Neural cell (in vitro differentiated cells): ENCODE data around the gene SURF2. TPM values are rescaled to one million over a fixed set of nuclear protein-coding genes. Genes with fewer than 3 reads are reported as not detected.
A peak's percentile ranks its signal among the peaks of the same experiment; 100 is the strongest.

Experiments
- H2AFZ ChIP-seq: fragments of 200-600, 300-800 bp; sonication (generic), shearing (Covaris generic); 2 replicates; pipeline ENCODE4 v1.6.0; 2014; ENCODE audit warnings: low read depth, mild to moderate bottlenecking, antibody characterized with exemption, low read length, moderate library complexity
- H3F3A ChIP-seq: fragments of 200-600 bp; shearing (Covaris generic); 2 replicates; pipeline ENCODE4 v1.6.1; 2016; ENCODE audit warnings: mild to moderate bottlenecking, moderate library complexity, mixed read lengths, antibody characterized with exemption, low read length; ENCODE audit not compliant: insufficient read depth, poor library complexity, severe bottlenecking
- H3K27ac ChIP-seq: fragments of 200-600, 300-800 bp; sonication (generic), shearing (Covaris generic); 2 replicates; pipeline ENCODE4 v1.5.1; 2014; ENCODE audit warnings: mild to moderate bottlenecking, low read length, moderate library complexity
- H3K27me3 ChIP-seq: fragments of 300-800, 200-600 bp; sonication (generic), shearing (Covaris generic); 2 replicates; pipeline ENCODE4 v1.6.0; 2014; ENCODE audit warnings: mild to moderate bottlenecking, low read depth, low read length, moderate library complexity; ENCODE audit not compliant: insufficient read depth
- H3K36me3 ChIP-seq: fragments of 300-800, 200-600 bp; sonication (generic), shearing (Covaris generic); 2 replicates; pipeline ENCODE4 v1.5.1; 2014; ENCODE audit warnings: mild to moderate bottlenecking, antibody characterized with exemption, low read length, moderate library complexity; ENCODE audit not compliant: insufficient read depth
- H3K4me2 ChIP-seq: fragments of 300-800, 200-600 bp; sonication (generic), shearing (Covaris generic); 2 replicates; pipeline ENCODE4 v1.6.0; 2014; ENCODE audit warnings: mild to moderate bottlenecking, low read length
- H3K4me3 ChIP-seq: fragments of 300-800, 200-600 bp; sonication (generic), shearing (Covaris generic); 2 replicates; pipeline ENCODE4 v1.5.1; 2014; ENCODE audit warnings: mild to moderate bottlenecking, low read length, moderate library complexity
- H3K79me2 ChIP-seq: fragments of 200-600 bp; shearing (Covaris generic); replicated peaks from 2 replicates; pipeline ENCODE4 v1.6.0; 2014; ENCODE audit warnings: mild to moderate bottlenecking, low read length, moderate library complexity; ENCODE audit not compliant: insufficient read depth
- H3K9ac ChIP-seq: fragments of 300-800, 200-600 bp; sonication (generic), shearing (Covaris generic); 2 replicates; pipeline ENCODE4 v1.6.1; 2016; ENCODE audit warnings: mild to moderate bottlenecking, low read length, mixed read lengths
- H3K9me2 ChIP-seq: fragments of 200-600 bp; shearing (Covaris generic); 2 replicates; pipeline ENCODE4 v1.6.1; 2016; ENCODE audit warnings: mild to moderate bottlenecking, low read length, mixed read lengths; ENCODE audit not compliant: insufficient read depth
- H3K9me3 ChIP-seq: fragments of 200-600, 300-800 bp; sonication (generic), shearing (Covaris generic); 2 replicates; pipeline ENCODE4 v1.6.1; 2016; ENCODE audit warnings: mild to moderate bottlenecking, mixed run types, low read length, moderate library complexity, mixed read lengths
- H4K20me1 ChIP-seq: fragments of 200-600 bp; shearing (Covaris generic); 2 replicates; pipeline ENCODE4 v1.6.1; 2016; ENCODE audit warnings: mild to moderate bottlenecking, mixed run types; ENCODE audit not compliant: insufficient read depth
- EZH2 ChIP-seq: fragments of 200-600, 300-800 bp; shearing (Covaris generic), sonication (generic); IDR thresholded peaks from 2 replicates; pipeline ENCODE4 v1.6.1; 2014; ENCODE audit warnings: antibody characterized with exemption, low read length, borderline replicate concordance, mild to moderate bottlenecking; ENCODE audit not compliant: insufficient read depth, poor library complexity, severe bottlenecking
- MXI1 ChIP-seq: fragments of 450-650 bp; conservative IDR thresholded peaks from 2 replicates; pipeline ENCODE4 v1.6.1; 2014; ENCODE audit warnings: antibody characterized with exemption, mild to moderate bottlenecking; ENCODE audit not compliant: poor library complexity, severe bottlenecking
- POLR2AphosphoS5 ChIP-seq: IDR thresholded peaks from 2 replicates; pipeline ENCODE4 v1.6.1; 2012
- SMC3 ChIP-seq: fragments of 450-650 bp; conservative IDR thresholded peaks from 2 replicates; pipeline ENCODE4 v1.6.1; 2014; ENCODE audit warnings: antibody characterized with exemption, mild to moderate bottlenecking, moderate library complexity; ENCODE audit not compliant: poor library complexity
- TAF1 ChIP-seq: IDR thresholded peaks from 2 replicates; pipeline ENCODE4 v1.6.1; 2012; ENCODE audit warnings: low read depth
- polyA minus RNA-seq: library from RNA; depleted of rRNA, polyadenylated mRNA; stranded (reverse); fragments of >200 nt; gene quantifications from 2 replicates; pipeline ENCODE4 v1.2.3, GENCODE V29; 2014
- polyA plus RNA-seq: library from polyadenylated mRNA; depleted of rRNA; stranded (reverse); fragments of >200 nt; gene quantifications from 2 replicates; pipeline ENCODE4 v1.2.3, GENCODE V29; 2014
- TF ChIP-seq, protein P1 (sequence below): IDR thresholded peaks from 2 replicates; pipeline ENCODE4 v1.6.1; 2012; ENCODE audit warnings: borderline replicate concordance
- TF ChIP-seq, protein P2 (sequence below): fragments of 450-650 bp; IDR thresholded peaks from 2 replicates; pipeline ENCODE4 v1.5.1; 2014; ENCODE audit warnings: antibody characterized with exemption, mild to moderate bottlenecking, moderate library complexity; ENCODE audit not compliant: poor library complexity, severe bottlenecking

Gene SURF2
- polyA plus RNA-seq = 36.4 and 40.6 TPM in 2 replicates
- polyA minus RNA-seq = 29.0 and 32.3 TPM in 2 replicates

DNA sequence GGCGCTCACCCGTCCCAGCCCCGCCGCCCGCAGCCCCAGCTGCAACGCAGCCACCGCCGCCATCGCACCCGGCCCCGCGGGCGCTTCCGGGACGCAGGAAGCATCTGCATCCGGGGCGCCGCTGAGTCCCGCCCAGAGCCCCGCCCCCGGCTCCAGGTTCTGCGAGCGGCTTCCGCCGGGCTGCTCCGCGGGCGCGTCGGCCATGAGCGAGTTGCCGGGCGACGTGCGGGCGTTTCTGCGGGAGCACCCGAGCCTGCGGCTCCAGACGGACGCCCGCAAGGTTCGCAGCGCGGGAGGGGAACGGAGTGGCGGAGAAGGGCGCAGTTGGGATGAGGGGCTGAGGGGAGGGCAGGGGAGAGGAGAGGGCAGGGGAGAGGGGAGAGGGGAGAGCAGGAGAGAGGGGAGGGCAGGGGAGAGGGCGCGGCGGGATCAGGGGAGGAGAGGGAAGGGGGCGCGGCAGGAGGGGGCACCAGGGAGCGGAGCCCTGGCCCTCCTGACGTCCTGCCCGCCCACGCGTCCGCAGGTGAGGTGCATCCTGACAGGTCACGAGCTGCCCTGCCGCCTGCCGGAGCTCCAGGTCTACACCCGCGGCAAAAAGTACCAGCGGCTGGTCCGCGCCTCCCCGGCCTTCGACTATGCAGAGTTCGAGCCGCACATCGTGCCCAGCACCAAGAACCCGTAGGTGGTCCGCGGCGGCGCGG is at the start of gene SURF2, which contains the start of gene SURF1:
TSS of gene SURF2 (plus strand) at position 160 of the 701 bp plus-strand sequence. CDS start at position 203, 43 bp downstream.
TSS of gene SURF1 (minus strand) at position 97 of the 701 bp plus-strand sequence. CDS start at position 63, 34 bp downstream.
- Histone ChIP-seq H3K4me3 (peak within 1 kb of the TSS; percentile 95), H3K9me3 (no peaks in the 10 kb centered on the region), H3K36me3 (peaks cover 6% of the 10 kb centered on the region), H4K20me1 (no peaks in the 10 kb centered on the region), H3K9me2 (no peaks in the 10 kb centered on the region), H3K27ac (peak within 1 kb of the TSS; percentile 73), H3K79me2 (peaks cover 16% of the 10 kb centered on the region), H3K9ac (peak within 1 kb of the TSS; percentile 80), H3K27me3 (no peaks in the 10 kb centered on the region), H3K4me2 (peak within 1 kb of the TSS; percentile 84), H2AFZ (peak within 1 kb of the TSS; percentile 65), H3F3A (no peaks in the 10 kb centered on the region)
- TF ChIP-seq MXI1 (peak; percentile 91), EZH2 (no peak), POLR2AphosphoS5 (peak; percentile 80), TAF1 (no peak), SMC3 (no peak)
- TF ChIP-seq, protein P1, sequence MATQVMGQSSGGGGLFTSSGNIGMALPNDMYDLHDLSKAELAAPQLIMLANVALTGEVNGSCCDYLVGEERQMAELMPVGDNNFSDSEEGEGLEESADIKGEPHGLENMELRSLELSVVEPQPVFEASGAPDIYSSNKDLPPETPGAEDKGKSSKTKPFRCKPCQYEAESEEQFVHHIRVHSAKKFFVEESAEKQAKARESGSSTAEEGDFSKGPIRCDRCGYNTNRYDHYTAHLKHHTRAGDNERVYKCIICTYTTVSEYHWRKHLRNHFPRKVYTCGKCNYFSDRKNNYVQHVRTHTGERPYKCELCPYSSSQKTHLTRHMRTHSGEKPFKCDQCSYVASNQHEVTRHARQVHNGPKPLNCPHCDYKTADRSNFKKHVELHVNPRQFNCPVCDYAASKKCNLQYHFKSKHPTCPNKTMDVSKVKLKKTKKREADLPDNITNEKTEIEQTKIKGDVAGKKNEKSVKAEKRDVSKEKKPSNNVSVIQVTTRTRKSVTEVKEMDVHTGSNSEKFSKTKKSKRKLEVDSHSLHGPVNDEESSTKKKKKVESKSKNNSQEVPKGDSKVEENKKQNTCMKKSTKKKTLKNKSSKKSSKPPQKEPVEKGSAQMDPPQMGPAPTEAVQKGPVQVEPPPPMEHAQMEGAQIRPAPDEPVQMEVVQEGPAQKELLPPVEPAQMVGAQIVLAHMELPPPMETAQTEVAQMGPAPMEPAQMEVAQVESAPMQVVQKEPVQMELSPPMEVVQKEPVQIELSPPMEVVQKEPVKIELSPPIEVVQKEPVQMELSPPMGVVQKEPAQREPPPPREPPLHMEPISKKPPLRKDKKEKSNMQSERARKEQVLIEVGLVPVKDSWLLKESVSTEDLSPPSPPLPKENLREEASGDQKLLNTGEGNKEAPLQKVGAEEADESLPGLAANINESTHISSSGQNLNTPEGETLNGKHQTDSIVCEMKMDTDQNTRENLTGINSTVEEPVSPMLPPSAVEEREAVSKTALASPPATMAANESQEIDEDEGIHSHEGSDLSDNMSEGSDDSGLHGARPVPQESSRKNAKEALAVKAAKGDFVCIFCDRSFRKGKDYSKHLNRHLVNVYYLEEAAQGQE = peak; percentile 38
- TF ChIP-seq, protein P2, sequence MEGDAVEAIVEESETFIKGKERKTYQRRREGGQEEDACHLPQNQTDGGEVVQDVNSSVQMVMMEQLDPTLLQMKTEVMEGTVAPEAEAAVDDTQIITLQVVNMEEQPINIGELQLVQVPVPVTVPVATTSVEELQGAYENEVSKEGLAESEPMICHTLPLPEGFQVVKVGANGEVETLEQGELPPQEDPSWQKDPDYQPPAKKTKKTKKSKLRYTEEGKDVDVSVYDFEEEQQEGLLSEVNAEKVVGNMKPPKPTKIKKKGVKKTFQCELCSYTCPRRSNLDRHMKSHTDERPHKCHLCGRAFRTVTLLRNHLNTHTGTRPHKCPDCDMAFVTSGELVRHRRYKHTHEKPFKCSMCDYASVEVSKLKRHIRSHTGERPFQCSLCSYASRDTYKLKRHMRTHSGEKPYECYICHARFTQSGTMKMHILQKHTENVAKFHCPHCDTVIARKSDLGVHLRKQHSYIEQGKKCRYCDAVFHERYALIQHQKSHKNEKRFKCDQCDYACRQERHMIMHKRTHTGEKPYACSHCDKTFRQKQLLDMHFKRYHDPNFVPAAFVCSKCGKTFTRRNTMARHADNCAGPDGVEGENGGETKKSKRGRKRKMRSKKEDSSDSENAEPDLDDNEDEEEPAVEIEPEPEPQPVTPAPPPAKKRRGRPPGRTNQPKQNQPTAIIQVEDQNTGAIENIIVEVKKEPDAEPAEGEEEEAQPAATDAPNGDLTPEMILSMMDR = peak; percentile 32

DNA sequence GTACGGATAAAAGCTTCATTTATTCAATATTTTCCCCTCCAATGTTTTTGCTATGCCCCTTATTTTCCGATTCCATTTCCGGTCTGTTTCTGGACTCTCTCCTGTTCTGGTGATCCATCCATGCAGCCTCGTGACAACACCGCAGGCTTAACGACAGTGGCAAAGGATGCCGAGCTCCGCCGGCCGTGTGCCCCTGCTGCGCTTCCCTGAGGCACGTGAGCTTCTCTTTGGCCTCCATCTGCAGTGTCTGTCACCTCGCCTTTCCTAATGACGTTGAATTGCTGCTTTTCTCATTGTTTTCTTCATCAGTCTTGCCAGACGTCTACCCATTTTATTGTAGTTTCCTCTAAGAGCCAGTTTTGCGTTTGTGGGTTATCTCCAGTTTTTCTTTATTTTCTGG is 49.0 kb upstream of the SURF2 start:
- Histone ChIP-seq H3K4me3 (no peak overlapping the region), H3K9me2 (no peaks in the 10 kb centered on the region), H3F3A (no peaks in the 10 kb centered on the region), H3K4me2 (no peak overlapping the region), H3K27me3 (no peaks in the 10 kb centered on the region), H3K36me3 (no peaks in the 10 kb centered on the region), H3K9me3 (no peaks in the 10 kb centered on the region), H4K20me1 (no peaks in the 10 kb centered on the region), H3K79me2 (no peaks in the 10 kb centered on the region), H3K9ac (no peak overlapping the region), H2AFZ (no peak overlapping the region), H3K27ac (no peak overlapping the region)
- TF ChIP-seq MXI1 (no peak), EZH2 (no peak), TAF1 (no peak), POLR2AphosphoS5 (no peak)
- TF ChIP-seq, protein P2 = no peak
